ENCODE results near the gene DENND5B.
"Not testable (repeated sequence)": the region's sequence is repeated elsewhere in the genome, so short reads cannot be mapped to it uniquely, and the experiment has no call there.

Gene DENND5B

GRCh38 chr12:31377210-31377609 is 213.7 kb downstream of the DENND5B start:
- DNase-seq (ENCODE audit: low read depth in 2 of 2) = not testable (repeated sequence)

GRCh38 chr12:31375422-31375821 is 215.5 kb downstream of the DENND5B start:
- DNase-seq (ENCODE audit: low read depth in 2 of 2) = not testable (repeated sequence)

- no peak for DNase-seq (ENCODE audit: low read depth in 2 of 2)
Measured at GRCh38 chr12:31371256-31371620, 219.7 kb downstream of the DENND5B start.

- no peak for DNase-seq (ENCODE audit: low read depth in 2 of 2)
Measured at GRCh38 chr12:31370531-31371255, 220.2 kb downstream of the DENND5B start.

- DNase-seq (ENCODE audit: low read depth in 2 of 2) = no peak
Measured at GRCh38 chr12:31369712-31370521, 221.0 kb downstream of the DENND5B start.

- no peak for DNase-seq (ENCODE audit: low read depth in 2 of 2)
Measured at GRCh38 chr12:31368666-31369361, 222.1 kb downstream of the DENND5B start.

GRCh38 chr12:31366104-31366621 is 224.8 kb downstream of the DENND5B start:
- no peak for DNase-seq (ENCODE audit: low read depth in 2 of 2)

GRCh38 chr12:31363831-31364230 is 227.1 kb downstream of the DENND5B start:
- no peak for DNase-seq (ENCODE audit: low read depth in 2 of 2)

- DNase-seq (ENCODE audit: low read depth in 2 of 2) = no peak
Measured at GRCh38 chr12:31363416-31363809, 227.5 kb downstream of the DENND5B start.

GRCh38 chr12:31362759-31363415 is 228.0 kb downstream of the DENND5B start:
- DNase-seq (ENCODE audit: low read depth in 2 of 2) = peak in 1 of 2 donors; percentile 10

GRCh38 chr12:31362115-31362758 is 228.7 kb downstream of the DENND5B start:
- no peak for DNase-seq (ENCODE audit: low read depth in 2 of 2)

GRCh38 chr12:31361730-31362114 is 229.2 kb downstream of the DENND5B start:
- no peak for DNase-seq (ENCODE audit: low read depth in 2 of 2)

GRCh38 chr12:31355747-31356107 is 235.2 kb downstream of the DENND5B start:
- DNase-seq (ENCODE audit: low read depth in 2 of 2) = no peak

- DNase-seq (ENCODE audit: low read depth in 2 of 2) = no peak
Measured at GRCh38 chr12:31353750-31354708, 236.9 kb downstream of the DENND5B start.

GRCh38 chr12:31346267-31346666 is 244.7 kb downstream of the DENND5B start:
- DNase-seq (ENCODE audit: low read depth in 2 of 2) = no peak

- DNase-seq (ENCODE audit: low read depth in 2 of 2) = no peak
Measured at GRCh38 chr12:31343139-31343538, 247.8 kb downstream of the DENND5B start.

GRCh38 chr12:31342286-31342685 is 248.7 kb downstream of the DENND5B start:
- DNase-seq (ENCODE audit: low read depth in 2 of 2) = no peak

- no peak for DNase-seq (ENCODE audit: low read depth in 2 of 2)
Measured at GRCh38 chr12:31339831-31340622, 250.9 kb downstream of the DENND5B start.

GRCh38 chr12:31337952-31338351 is 253.0 kb downstream of the DENND5B start:
- no peak for DNase-seq (ENCODE audit: low read depth in 2 of 2)

Measured in stimulated activated CD4-positive, alpha-beta T cell treated with anti-CD3 and anti-CD28 coated beads, Interleukin-15, amount 100 ng/mL, for 48 hours (primary cell).